NT2/D1 (cell line): ENCODE results near the gene TM4SF1.

Experiments used
- DNase-seq: peaks from one replicate; pipeline ENCODE4 v3.0.0-alpha.2; 2011; ENCODE audit warnings: low read depth, low spot score
- H3K27me3 ChIP-seq: 2 replicates; pipeline ENCODE4 v1.6.0; 2011; ENCODE audit warnings: mild to moderate bottlenecking; ENCODE audit not compliant: insufficient read length, insufficient read depth
- H3K36me3 ChIP-seq: 2 replicates; pipeline ENCODE4 v1.6.1; 2011; ENCODE audit warnings: mild to moderate bottlenecking, low read length, mixed read lengths; ENCODE audit not compliant: insufficient read depth, insufficient read length
- H3K4me1 ChIP-seq: 2 replicates; pipeline ENCODE4 v1.5.1; 2011; ENCODE audit not compliant: insufficient read depth, insufficient read length
- H3K4me3 ChIP-seq: 2 replicates; pipeline ENCODE4 v1.5.1; 2011; ENCODE audit warnings: low read depth; ENCODE audit not compliant: insufficient read length
- H3K9ac ChIP-seq: 2 replicates; pipeline ENCODE4 v1.6.0; 2011; ENCODE audit warnings: low read depth; ENCODE audit not compliant: insufficient read length
- H3K9me3 ChIP-seq: 2 replicates; pipeline ENCODE4 v1.5.1; 2011; ENCODE audit warnings: mild to moderate bottlenecking, low read length; ENCODE audit not compliant: insufficient read depth
- SUZ12 ChIP-seq: IDR thresholded peaks from 2 replicates; pipeline ENCODE4 v1.6.1; 2011; ENCODE audit not compliant: insufficient read length, insufficient read depth; ENCODE audit errors: extremely low read depth
- YY1 ChIP-seq: IDR thresholded peaks from 2 replicates; pipeline ENCODE4 v1.6.1; 2011; ENCODE audit not compliant: insufficient read length, insufficient read depth
- ZNF274 ChIP-seq: IDR thresholded peaks from 2 replicates; pipeline ENCODE4 v1.6.1; 2011; ENCODE audit warnings: mild to moderate bottlenecking, low read depth, low read length

Gene TM4SF1

GRCh38 chr3:149330609-149331331 is 46.7 kb downstream of the TM4SF1 start:
- H3K36me3 ChIP-seq = no peaks in the 10 kb centered on the region
- no peak overlapping the region for H3K9ac ChIP-seq
- TF ChIP-seq ZNF274 (no peak), YY1 (no peak), SUZ12 (no peak)
- H3K4me3 ChIP-seq = no peak overlapping the region
- no peaks in the 10 kb centered on the region for H3K4me1 ChIP-seq
- DNase-seq = no peak
- H3K27me3 ChIP-seq = no peaks in the 10 kb centered on the region
- H3K9me3 ChIP-seq = no peaks in the 10 kb centered on the region

GRCh38 chr3:149327156-149327555 is 50.3 kb downstream of the TM4SF1 start:
- no peak overlapping the region for H3K4me3 ChIP-seq
- no peaks in the 10 kb centered on the region for H3K9me3 ChIP-seq
- no peaks in the 10 kb centered on the region for H3K27me3 ChIP-seq
- no peak for TF ChIP-seq SUZ12
- TF ChIP-seq YY1 = no peak
- TF ChIP-seq ZNF274 = no peak
- no peak overlapping the region for H3K9ac ChIP-seq
- H3K4me1 ChIP-seq = no peaks in the 10 kb centered on the region
- no peak for DNase-seq
- no peaks in the 10 kb centered on the region for H3K36me3 ChIP-seq

- no peaks in the 10 kb centered on the region for H3K9me3 ChIP-seq
These were observed 51.9 kb downstream of the TM4SF1 start for GRCh38 chr3:149325581-149325980.

GRCh38 chr3:149324332-149324731 is 53.1 kb downstream of the TM4SF1 start:
- Histone ChIP-seq H3K4me1 (no peaks in the 10 kb centered on the region), H3K9me3 (no peaks in the 10 kb centered on the region), H3K36me3 (no peaks in the 10 kb centered on the region), H3K4me3 (no peak overlapping the region), H3K9ac (no peak overlapping the region), H3K27me3 (no peaks in the 10 kb centered on the region)
- no peak for DNase-seq
- TF ChIP-seq YY1 = no peak
- no peak for TF ChIP-seq ZNF274
- TF ChIP-seq SUZ12 = no peak

More at GRCh38 chr3:149325581-149325980, 51.9 kb downstream of the TM4SF1 start:
- no peaks in the 10 kb centered on the region for H3K36me3 ChIP-seq
- H3K27me3 ChIP-seq = no peaks in the 10 kb centered on the region
- no peak overlapping the region for H3K9ac ChIP-seq
- no peak overlapping the region for H3K4me3 ChIP-seq
- no peaks in the 10 kb centered on the region for H3K4me1 ChIP-seq
- TF ChIP-seq SUZ12 (no peak), YY1 (no peak), ZNF274 (no peak)
- no peak for DNase-seq

- Histone ChIP-seq H3K9ac (no peak overlapping the region), H3K27me3 (no peaks in the 10 kb centered on the region), H3K4me1 (no peaks in the 10 kb centered on the region), H3K36me3 (no peaks in the 10 kb centered on the region), H3K4me3 (no peak overlapping the region), H3K9me3 (no peaks in the 10 kb centered on the region)
- DNase-seq = no peak
- no peak for TF ChIP-seq YY1
- no peak for TF ChIP-seq SUZ12
- no peak for TF ChIP-seq ZNF274
These were observed 55.8 kb downstream of the TM4SF1 start for GRCh38 chr3:149321640-149322039.

GRCh38 chr3:149321136-149321535 is 56.3 kb downstream of the TM4SF1 start:
- no peak for DNase-seq
- no peak overlapping the region for H3K4me3 ChIP-seq
- H3K27me3 ChIP-seq = no peaks in the 10 kb centered on the region
- H3K9ac ChIP-seq = no peak overlapping the region
- no peaks in the 10 kb centered on the region for H3K36me3 ChIP-seq
- no peaks in the 10 kb centered on the region for H3K9me3 ChIP-seq
- H3K4me1 ChIP-seq = no peaks in the 10 kb centered on the region
- TF ChIP-seq SUZ12 (no peak), ZNF274 (no peak), YY1 (no peak)

- H3K4me3 ChIP-seq = no peak overlapping the region
- no peaks in the 10 kb centered on the region for H3K36me3 ChIP-seq
- no peaks in the 10 kb centered on the region for H3K27me3 ChIP-seq
- H3K4me1 ChIP-seq = no peaks in the 10 kb centered on the region
- no peak for DNase-seq
- no peak for TF ChIP-seq YY1
- TF ChIP-seq SUZ12 = no peak
- TF ChIP-seq ZNF274 = no peak
- H3K9me3 ChIP-seq = no peaks in the 10 kb centered on the region
- no peak overlapping the region for H3K9ac ChIP-seq
These were observed 57.7 kb downstream of the TM4SF1 start for GRCh38 chr3:149319750-149320149.
